Ishikawa (cell line): ENCODE data around the gene FRRS1.

Experiments used
- CEBPB ChIP-seq: IDR thresholded peaks from 2 replicates; pipeline ENCODE4 v1.6.1; 2012
- CREB1 ChIP-seq: IDR thresholded peaks from 2 replicates; pipeline ENCODE4 v1.6.1; 2012; ENCODE audit warnings: low read depth
- EGR1 ChIP-seq: IDR thresholded peaks from 2 replicates; pipeline ENCODE4 v1.6.1; 2012
- EP300 ChIP-seq: IDR thresholded peaks from 2 replicates; pipeline ENCODE4 v1.6.1; 2012; ENCODE audit warnings: borderline replicate concordance
- FOXM1 ChIP-seq: IDR thresholded peaks from 2 replicates; pipeline ENCODE4 v1.6.1; 2012; ENCODE audit warnings: low read depth, borderline replicate concordance
- NFIC ChIP-seq: IDR thresholded peaks from 2 replicates; pipeline ENCODE4 v1.6.1; 2012
- RAD21 ChIP-seq: IDR thresholded peaks from 2 replicates; pipeline ENCODE4 v1.6.1; 2012; ENCODE audit warnings: low read depth
- TAF1 ChIP-seq: IDR thresholded peaks from 2 replicates; pipeline ENCODE4 v1.6.1; 2012; ENCODE audit warnings: low read depth, mild to moderate bottlenecking
- TEAD4 ChIP-seq: IDR thresholded peaks from 2 replicates; pipeline ENCODE4 v1.6.1; 2012
- YY1 ChIP-seq: IDR thresholded peaks from 2 replicates; pipeline ENCODE4 v1.6.1; 2012; ENCODE audit warnings: low read depth
- ZBTB7A ChIP-seq: IDR thresholded peaks from 2 replicates; pipeline ENCODE4 v1.6.1; 2012; ENCODE audit warnings: low read depth
- TF ChIP-seq, protein P1 (sequence below): IDR thresholded peaks from 2 replicates; pipeline ENCODE4 v1.6.1; 2012
- TF ChIP-seq, protein P2 (sequence below): IDR thresholded peaks from 2 replicates; pipeline ENCODE4 v1.6.1; 2012; ENCODE audit warnings: low read depth, mild to moderate bottlenecking
- TF ChIP-seq, protein P3 (sequence below): IDR thresholded peaks from 2 replicates; pipeline ENCODE4 v1.6.1; 2012

DNA sequence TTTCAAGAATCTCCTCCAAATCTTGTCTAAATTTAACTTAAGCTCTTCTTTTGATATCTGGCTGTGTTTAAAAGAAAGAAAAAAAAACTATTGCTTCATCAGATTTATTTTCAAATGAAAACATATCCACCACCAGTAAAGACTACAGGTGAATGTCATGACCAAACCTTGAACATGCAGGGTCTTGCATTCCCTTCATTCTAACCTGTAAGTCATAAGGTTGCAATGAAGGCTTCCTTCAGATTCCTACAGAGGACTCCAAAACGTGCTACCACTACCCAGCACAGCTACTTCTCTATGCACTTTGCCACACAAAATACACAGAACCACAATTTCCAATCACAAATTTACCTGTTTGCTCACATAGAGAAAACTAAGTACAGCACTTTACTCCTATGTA is 26.3 kb downstream of the FRRS1 start:
- TF ChIP-seq, protein P1, sequence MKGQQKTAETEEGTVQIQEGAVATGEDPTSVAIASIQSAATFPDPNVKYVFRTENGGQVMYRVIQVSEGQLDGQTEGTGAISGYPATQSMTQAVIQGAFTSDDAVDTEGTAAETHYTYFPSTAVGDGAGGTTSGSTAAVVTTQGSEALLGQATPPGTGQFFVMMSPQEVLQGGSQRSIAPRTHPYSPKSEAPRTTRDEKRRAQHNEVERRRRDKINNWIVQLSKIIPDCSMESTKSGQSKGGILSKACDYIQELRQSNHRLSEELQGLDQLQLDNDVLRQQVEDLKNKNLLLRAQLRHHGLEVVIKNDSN, result no peak
- TF ChIP-seq, protein P2, sequence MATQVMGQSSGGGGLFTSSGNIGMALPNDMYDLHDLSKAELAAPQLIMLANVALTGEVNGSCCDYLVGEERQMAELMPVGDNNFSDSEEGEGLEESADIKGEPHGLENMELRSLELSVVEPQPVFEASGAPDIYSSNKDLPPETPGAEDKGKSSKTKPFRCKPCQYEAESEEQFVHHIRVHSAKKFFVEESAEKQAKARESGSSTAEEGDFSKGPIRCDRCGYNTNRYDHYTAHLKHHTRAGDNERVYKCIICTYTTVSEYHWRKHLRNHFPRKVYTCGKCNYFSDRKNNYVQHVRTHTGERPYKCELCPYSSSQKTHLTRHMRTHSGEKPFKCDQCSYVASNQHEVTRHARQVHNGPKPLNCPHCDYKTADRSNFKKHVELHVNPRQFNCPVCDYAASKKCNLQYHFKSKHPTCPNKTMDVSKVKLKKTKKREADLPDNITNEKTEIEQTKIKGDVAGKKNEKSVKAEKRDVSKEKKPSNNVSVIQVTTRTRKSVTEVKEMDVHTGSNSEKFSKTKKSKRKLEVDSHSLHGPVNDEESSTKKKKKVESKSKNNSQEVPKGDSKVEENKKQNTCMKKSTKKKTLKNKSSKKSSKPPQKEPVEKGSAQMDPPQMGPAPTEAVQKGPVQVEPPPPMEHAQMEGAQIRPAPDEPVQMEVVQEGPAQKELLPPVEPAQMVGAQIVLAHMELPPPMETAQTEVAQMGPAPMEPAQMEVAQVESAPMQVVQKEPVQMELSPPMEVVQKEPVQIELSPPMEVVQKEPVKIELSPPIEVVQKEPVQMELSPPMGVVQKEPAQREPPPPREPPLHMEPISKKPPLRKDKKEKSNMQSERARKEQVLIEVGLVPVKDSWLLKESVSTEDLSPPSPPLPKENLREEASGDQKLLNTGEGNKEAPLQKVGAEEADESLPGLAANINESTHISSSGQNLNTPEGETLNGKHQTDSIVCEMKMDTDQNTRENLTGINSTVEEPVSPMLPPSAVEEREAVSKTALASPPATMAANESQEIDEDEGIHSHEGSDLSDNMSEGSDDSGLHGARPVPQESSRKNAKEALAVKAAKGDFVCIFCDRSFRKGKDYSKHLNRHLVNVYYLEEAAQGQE, result no peak
- TF ChIP-seq TAF1 (no peak), EP300 (no peak), YY1 (no peak), CEBPB (no peak), RAD21 (no peak), EGR1 (no peak), FOXM1 (no peak), TEAD4 (no peak), CREB1 (no peak), NFIC (no peak), ZBTB7A (no peak)
- TF ChIP-seq, protein P3, sequence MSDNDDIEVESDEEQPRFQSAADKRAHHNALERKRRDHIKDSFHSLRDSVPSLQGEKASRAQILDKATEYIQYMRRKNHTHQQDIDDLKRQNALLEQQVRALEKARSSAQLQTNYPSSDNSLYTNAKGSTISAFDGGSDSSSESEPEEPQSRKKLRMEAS, result no peak
